ENCODE measurements around the gene ACSL5.
"Not testable (repeated sequence)": the region's sequence is repeated elsewhere in the genome, so short reads cannot be mapped to it uniquely, and the experiment has no call there.

The ACSL5 gene

DNA sequence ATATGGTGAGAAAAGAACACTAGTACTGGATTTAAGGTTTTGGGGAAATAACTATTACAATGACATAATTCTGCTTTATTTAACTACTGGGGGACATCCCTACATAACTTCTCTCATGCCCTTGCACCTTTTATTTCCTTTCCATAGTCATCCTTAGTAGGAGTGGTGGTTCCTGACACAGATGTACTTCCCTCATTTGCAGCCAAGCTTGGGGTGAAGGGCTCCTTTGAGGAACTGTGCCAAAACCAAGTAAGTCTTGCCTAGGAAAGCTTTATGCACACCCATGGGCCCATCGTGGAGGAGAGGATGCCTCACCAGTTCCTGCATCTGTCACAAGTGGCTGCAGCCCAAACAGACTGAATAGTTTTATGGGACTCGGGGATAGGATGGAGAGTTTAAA, 52.2 kb downstream of the ACSL5 start:
- DNase-seq: no peak

- DNase-seq: no peak
These were observed 55.2 kb downstream of the ACSL5 start for GRCh38 chr10:112429147-112429546.

- no peak for DNase-seq
These were observed 55.8 kb downstream of the ACSL5 start for GRCh38 chr10:112429654-112430230.

- no peak for DNase-seq
These were observed 59.2 kb downstream of the ACSL5 start for GRCh38 chr10:112433136-112433535.

DNA sequence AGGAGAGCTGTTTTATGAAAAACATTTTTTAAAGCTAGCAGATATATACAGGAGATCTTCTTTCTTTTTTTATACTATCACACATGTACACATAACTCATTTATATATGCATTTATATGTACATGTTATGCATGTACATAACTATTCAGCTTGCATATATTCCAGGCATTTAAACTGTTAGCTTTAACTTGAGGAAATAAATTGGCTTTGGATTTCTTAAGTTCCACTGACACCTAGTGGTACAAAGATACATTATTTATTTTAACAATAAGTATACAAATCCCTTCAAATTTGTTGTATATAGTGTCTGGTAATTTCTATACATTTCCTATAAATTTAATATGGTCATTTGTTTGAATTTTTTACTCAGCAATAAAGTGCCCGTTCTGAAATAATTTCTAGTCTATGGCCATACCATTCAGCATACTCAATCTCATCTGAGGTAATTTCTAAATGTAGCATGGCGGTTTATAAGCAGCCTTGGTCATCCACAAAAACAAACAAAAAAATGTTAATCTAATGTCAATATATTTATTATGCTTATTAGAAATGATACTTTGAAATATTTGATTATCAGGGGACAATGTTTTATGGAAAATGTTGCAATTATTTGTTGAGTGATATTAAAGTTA, 61.2 kb downstream of the ACSL5 start:
- peak; percentile 1 for DNase-seq

DNA sequence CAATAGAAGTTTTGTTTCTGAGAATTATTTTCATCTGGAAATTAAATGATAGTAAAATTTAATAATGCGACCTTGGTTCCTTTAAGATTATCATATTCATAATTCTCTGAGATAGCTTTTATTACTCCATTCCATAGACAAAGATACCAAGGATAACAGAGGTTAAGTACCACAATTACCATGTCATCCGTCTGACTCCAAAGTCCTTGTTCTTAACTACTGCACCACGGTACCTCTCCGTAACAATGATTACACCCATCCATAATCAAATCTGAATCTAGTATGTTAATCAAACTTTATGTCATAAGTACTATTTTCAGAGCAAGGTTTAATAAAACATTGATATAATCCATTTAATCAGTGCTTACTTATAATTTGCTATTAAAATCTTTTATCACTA, 64.4 kb downstream of the ACSL5 start:
- DNase-seq: no peak

GRCh38 chr10:112441520-112441919, 67.6 kb downstream of the ACSL5 start:
- no peak for DNase-seq

- no peak for DNase-seq
These were observed 68.1 kb downstream of the ACSL5 start for GRCh38 chr10:112442063-112442462.

- peak; percentile 0 for DNase-seq
These were observed 72.3 kb downstream of the ACSL5 start for GRCh38 chr10:112446055-112446854.

- DNase-seq: peak; percentile 87
These were observed 73.1 kb downstream of the ACSL5 start, which contains the start of the genes VTI1A and ZDHHC6 for GRCh38 chr10:112446855-112447619. Gene VTI1A, plus strand, starts transcription at chr10:112447215. Its CDS starts 159 bp downstream, at chr10:112447374. Gene ZDHHC6, minus strand, starts transcription at chr10:112446914. Its CDS starts 1,478 bp downstream, at chr10:112445436.

- DNase-seq: no peak
These were observed 73.7 kb downstream of the ACSL5 start for GRCh38 chr10:112447620-112447928.

DNA sequence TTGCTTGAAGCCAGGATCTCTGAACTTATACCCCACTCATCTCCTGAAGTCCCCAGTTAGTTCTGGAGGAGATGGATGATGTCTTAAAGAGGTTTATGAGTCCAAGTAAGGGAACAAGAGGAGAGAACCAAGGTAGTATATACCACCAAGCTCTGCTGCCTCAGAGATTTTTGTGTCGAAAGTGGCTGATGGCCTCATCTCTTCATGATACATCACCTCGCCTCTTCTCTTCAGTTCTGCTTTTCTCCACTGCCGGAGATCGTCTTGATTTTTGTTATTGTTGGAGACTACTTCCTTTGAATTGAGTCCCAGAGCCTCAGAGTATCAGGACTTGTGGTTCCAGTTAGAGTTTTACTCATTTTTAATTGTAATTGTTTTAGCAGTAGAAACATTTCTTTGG, 75.0 kb downstream of the ACSL5 start:
- no peak for DNase-seq

- no peak for DNase-seq
These were observed 81.2 kb downstream of the ACSL5 start for GRCh38 chr10:112454910-112455779.

DNA sequence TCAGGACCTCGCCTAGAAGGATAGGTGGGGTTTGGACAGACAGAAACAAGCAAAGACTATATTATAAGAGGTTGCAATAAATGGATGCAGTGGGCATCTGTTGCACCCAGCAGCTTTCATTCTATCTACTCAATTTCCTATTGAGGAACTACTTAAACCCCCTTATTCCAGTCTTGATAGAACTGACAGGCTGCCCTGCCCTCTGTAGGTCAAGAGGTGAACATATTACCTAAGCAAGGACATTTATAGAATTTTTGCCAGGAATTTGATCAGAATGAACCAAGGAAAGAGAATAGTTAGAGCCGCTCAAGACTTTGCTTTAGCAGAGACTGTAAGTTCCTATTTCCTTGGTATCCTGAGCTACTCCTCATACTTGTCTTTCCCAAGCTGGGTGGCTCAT, 82.6 kb downstream of the ACSL5 start:
- DNase-seq: no peak

DNA sequence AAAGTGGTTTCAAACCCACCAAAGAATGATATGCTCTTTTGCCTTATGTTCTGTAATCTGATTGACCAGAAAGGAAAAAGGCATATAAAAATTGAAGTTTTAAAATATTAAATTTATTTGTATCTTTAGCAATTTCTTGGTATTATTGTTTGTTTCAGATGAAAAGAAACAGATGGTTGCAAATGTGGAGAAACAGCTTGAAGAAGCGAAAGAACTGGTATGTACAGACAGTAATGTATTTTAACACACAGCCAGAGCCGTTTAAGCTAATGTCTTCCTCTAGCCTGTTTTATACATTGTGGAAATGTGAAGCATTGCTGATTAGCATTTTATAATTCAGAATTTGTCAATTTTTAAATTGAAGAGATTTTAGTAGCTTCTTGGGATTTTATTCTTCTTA, 86.5 kb downstream of the ACSL5 start:
- DNase-seq: no peak

GRCh38 chr10:112461029-112461887, 87.3 kb downstream of the ACSL5 start:
- no peak for DNase-seq

GRCh38 chr10:112464074-112464473, 90.2 kb downstream of the ACSL5 start:
- DNase-seq: not testable (repeated sequence)

DNA sequence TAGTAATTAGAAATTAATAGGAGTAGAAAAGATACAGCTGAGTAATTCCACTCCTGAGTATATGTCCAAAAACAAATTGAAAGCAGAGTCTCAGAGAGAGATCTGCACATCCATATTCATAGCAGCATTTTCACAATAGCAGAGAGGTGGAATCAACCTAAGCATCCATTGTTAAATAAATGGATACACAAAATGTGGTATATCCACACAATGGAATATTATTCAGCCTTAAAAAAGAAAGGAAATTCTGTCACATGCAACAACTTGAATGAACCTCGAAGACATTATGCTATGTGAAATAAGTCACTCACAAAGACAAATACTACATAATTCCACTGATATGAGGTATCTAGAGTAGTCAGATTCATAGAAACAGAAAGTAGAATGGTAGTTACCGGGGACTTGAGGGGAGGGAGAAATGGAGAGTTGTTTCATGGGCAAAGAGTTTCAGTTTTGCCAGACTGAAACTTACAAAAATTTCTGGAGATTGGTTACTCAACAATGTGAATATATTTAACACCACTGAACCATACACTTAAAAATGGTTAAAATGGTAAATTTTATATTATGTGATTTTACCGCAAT, 91.5 kb downstream of the ACSL5 start:
- DNase-seq: no peak

DNA sequence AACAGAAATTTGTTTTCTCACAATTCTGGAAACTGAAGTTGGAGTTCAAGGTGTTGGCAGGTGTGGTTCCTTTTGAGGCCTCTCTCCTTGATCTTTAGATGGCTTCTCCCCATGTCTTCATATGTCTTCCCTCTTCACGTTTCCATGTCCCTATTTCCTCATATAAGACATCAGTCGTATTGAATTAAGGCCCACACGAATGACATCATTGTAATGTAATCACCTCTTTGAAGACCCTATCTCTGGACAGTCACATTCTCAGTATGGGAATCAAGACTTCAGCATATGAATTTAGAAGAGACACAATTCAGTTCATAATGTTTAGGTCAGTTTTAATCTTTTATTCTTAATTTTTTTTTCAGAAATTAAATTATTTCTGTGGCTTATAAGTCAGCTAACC, 92.9 kb downstream of the ACSL5 start:
- no peak for DNase-seq

DNA sequence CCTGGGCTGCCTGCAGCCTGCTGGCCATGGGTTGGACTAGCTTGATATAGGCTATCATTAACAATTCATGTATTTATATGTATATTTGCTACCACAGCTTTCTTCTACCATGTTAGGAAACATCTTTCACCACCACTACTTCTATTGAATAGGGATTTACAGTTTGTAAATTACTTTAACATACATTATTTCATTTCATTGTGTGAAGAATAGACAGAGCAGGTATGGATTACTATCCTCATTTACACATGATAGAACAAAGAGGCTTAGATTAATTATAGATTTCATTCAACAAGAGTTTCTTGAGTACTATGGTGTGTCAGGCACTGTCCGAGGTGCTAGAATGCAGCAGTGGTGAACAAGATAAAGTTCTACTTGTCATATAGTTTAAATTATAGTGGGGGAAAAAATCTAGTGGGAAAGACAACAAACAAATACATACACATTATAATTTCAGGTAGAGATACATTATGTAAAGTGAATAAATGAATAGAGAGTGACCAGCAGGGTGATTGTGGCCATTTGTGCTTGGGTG, 93.7 kb downstream of the ACSL5 start:
- DNase-seq: no peak

Measured in NCI-H2227 treated with DMSO at 0.1 percent for 48 hours (cell line).